Liver (tissue), 9 donors: ENCODE results near the gene AGAP5. TPM values are rescaled to one million over a fixed set of nuclear protein-coding genes. Genes with fewer than 3 reads are reported as not detected.
"Not testable (repeated sequence)": the region's sequence is repeated elsewhere in the genome, so short reads cannot be mapped to it uniquely, and the experiment has no call there.

Source experiments
- DNase-seq: peaks from one replicate; pipeline ENCODE4 v3.0.0-alpha.2; 2017; ENCODE audit warnings: low spot score
- H3K27ac ChIP-seq, 2 donors: one replicate each; pipeline ENCODE4 v1.7.0; 2013; ENCODE audit warnings: inconsistent platforms in 2 of 2, low read length in 2 of 2, control low read depth in 1 of 2, low read depth in 1 of 2, mild to moderate bottlenecking in 1 of 2
- H3K27me3 ChIP-seq, 4 donors: one replicate each; pipeline versions ENCODE4 v1.6.1 to v1.7.0; 2013; ENCODE audit warnings: low read length in 3 of 4, inconsistent platforms in 1 of 4, mild to moderate bottlenecking in 1 of 4, moderate library complexity in 1 of 4; ENCODE audit not compliant: control insufficient read depth in 4 of 4, insufficient read depth in 4 of 4
- H3K36me3 ChIP-seq, 4 donors: one replicate each; pipeline versions ENCODE4 v1.6.1 to v1.7.0; 2013; ENCODE audit warnings: low read length in 3 of 4, mild to moderate bottlenecking in 3 of 4, low read depth in 1 of 4, moderate library complexity in 1 of 4; ENCODE audit not compliant: control insufficient read depth in 4 of 4, insufficient read depth in 3 of 4
- H3K4me1 ChIP-seq, 4 donors: one replicate each; pipeline versions ENCODE4 v1.6.1 to v1.7.0; 2013; ENCODE audit warnings: low read length in 3 of 4, mild to moderate bottlenecking in 3 of 4, moderate library complexity in 1 of 4; ENCODE audit not compliant: control insufficient read depth in 4 of 4, insufficient read depth in 4 of 4
- H3K4me3 ChIP-seq, 3 donors: one replicate each; pipeline versions ENCODE4 v1.6.1 to v1.7.0; 2013; ENCODE audit warnings: low read length in 3 of 3, control low read depth in 1 of 3, low read depth in 1 of 3, mild to moderate bottlenecking in 1 of 3
- H3K9ac ChIP-seq, 2 donors: one replicate each; pipeline ENCODE4 v1.7.0; 2013; ENCODE audit warnings: low read length in 2 of 2, mild to moderate bottlenecking in 2 of 2, moderate library complexity in 2 of 2, control low read depth in 1 of 2, low read depth in 1 of 2
- H3K9me3 ChIP-seq, 4 donors: one replicate each; pipeline versions ENCODE4 v1.6.1 to v1.7.0; 2013; ENCODE audit warnings: low read length in 3 of 4; ENCODE audit not compliant: control insufficient read depth in 4 of 4
- EGR1 ChIP-seq, 2 donors: IDR thresholded peaks; 2 replicates each; pipeline ENCODE4 v1.6.1; 2016 to 2018; ENCODE audit warnings: antibody characterized with exemption in 2 of 2, low read depth in 2 of 2
- FOXA1 ChIP-seq: IDR thresholded peaks from 2 replicates; pipeline ENCODE4 v1.6.1; 2016; ENCODE audit warnings: antibody characterized with exemption
- FOXA2 ChIP-seq: IDR thresholded peaks from 2 replicates; pipeline ENCODE4 v1.6.1; 2016; ENCODE audit warnings: antibody characterized with exemption
- GABPA ChIP-seq, 2 donors: IDR thresholded peaks in 1 of 2; conservative IDR thresholded peaks in 1 of 2; 2 replicates each; pipeline ENCODE4 v1.6.1; 2016; ENCODE audit warnings: antibody characterized with exemption in 2 of 2, mild to moderate bottlenecking in 1 of 2, moderate library complexity in 1 of 2
- HNF4A ChIP-seq, 2 donors: conservative IDR thresholded peaks; 2 replicates each; pipeline ENCODE4 v1.6.1; 2016; ENCODE audit warnings: antibody characterized with exemption in 2 of 2, mild to moderate bottlenecking in 2 of 2
- NR2F2 ChIP-seq: IDR thresholded peaks from 2 replicates; pipeline ENCODE4 v1.6.1; 2016; ENCODE audit warnings: antibody characterized with exemption
- RXRA ChIP-seq, 2 donors: IDR thresholded peaks; 2 replicates each; pipeline ENCODE4 v1.6.1; 2017 to 2018; ENCODE audit warnings: antibody characterized with exemption in 2 of 2, mild to moderate bottlenecking in 1 of 2
- SP1 ChIP-seq: IDR thresholded peaks from 2 replicates; pipeline ENCODE4 v1.6.1; 2018; ENCODE audit warnings: antibody characterized with exemption, mild to moderate bottlenecking
- TAF1 ChIP-seq: conservative IDR thresholded peaks from 2 replicates; pipeline ENCODE4 v1.6.1; 2016; ENCODE audit warnings: antibody characterized with exemption, mild to moderate bottlenecking
- YY1 ChIP-seq: IDR thresholded peaks from 2 replicates; pipeline ENCODE4 v1.6.1; 2016; ENCODE audit warnings: antibody characterized with exemption, mild to moderate bottlenecking
- WGBS: extraction: QIAGEN DNeasy Blood & Tissue Kit; methylation state at CpG from one replicate; pipeline ENCODE4 v1.1.7; 2013; 5-methylcytosine and 5-hydroxymethylcytosine counted together
- polyA plus RNA-seq, 2 donors: library from polyadenylated mRNA; stranded (reverse) in 1 of 2; unstranded in 1 of 2; fragments of 200-250 nt in 1 of 2; fragments of >200 nt in 1 of 2; fragmentation: Nextera tagmentation in 1 of 2; extraction: Ambion mirVana in 1 of 2; gene quantifications; one replicate each; pipeline versions ENCODE4 v1.2.1 to v1.2.3, GENCODE V29; 2013 to 2015
- total RNA-seq, 2 donors: library from RNA; depleted of rRNA; stranded (reverse); fragments of >200 nt; gene quantifications; one replicate each; pipeline ENCODE4 v1.2.3, GENCODE V29; 2014
- TF ChIP-seq, protein P1 (sequence below): IDR thresholded peaks from 2 replicates; pipeline ENCODE4 v1.6.1; 2016; ENCODE audit warnings: antibody characterized with exemption, mild to moderate bottlenecking
- TF ChIP-seq, protein P2 (sequence below): fragments of 150-350 bp; IDR thresholded peaks from 2 replicates; pipeline ENCODE4 v1.5.1; 2017; ENCODE audit warnings: improper control_type of control experiment, low read depth, low read length; ENCODE audit not compliant: missing input control
- TF ChIP-seq, protein P3 (sequence below): IDR thresholded peaks from 2 replicates; pipeline ENCODE4 v1.6.1; 2016; ENCODE audit warnings: antibody characterized with exemption
- donor health status: healthy.
- donor health status: healthy.
- donor health status: healthy.
- donor health status: healthy.
- donor health status: healthy.

Gene AGAP5
- total RNA-seq, result 1 to 10 TPM; 3.3 to 9.1 TPM
- polyA plus RNA-seq, result 1 to 10 TPM; 1.4 to 1.7 TPM

DNA sequence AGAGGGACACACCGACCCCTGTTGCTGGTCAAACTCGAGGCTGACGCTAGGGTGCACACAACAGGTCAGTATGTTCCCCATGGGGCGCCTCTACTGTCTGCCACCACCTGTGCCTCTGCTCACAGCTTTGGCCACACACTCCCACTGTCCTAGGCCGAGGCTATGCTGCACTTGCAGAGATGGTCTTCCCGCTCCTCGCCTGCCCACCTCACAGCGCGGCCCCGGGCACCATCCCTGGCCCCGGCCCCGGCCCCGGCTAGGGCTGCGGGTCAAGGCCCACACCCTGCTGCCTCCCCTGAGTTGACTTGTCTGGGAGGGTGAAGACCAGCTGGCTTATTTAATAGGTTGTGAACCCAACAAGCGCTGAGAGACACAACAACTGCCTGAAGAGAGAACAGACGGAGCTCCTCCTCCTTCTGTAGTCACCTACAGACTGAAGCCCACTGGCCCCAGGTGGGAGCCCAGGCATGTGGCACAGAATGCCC lies at the start of gene AGAP5:
Gene AGAP5, minus strand, starts transcription at position 435 of the 485 bp plus-strand sequence. Its CDS starts 354 bp downstream, at position 81.
- H3K27ac ChIP-seq, H3K9me3 ChIP-seq, DNase-seq: not testable (repeated sequence)

GRCh38 chr10:73746721-73747120 lies 48.8 kb upstream of the AGAP5 start:
- H3K36me3 ChIP-seq, result peaks cover 16 to 21% (median 17%) of the 10 kb centered on the region in 4 donors
- no peaks in the 10 kb centered on the region for H3K9me3 ChIP-seq
- H3K27ac ChIP-seq, result no peak overlapping the region
- WGBS, result 89% methylated on average over 2 of the region's 2 CpGs
- no peak overlapping the region for H3K9ac ChIP-seq
- H3K4me1 ChIP-seq, result peaks cover 14 to 43% (median 32%) of the 10 kb centered on the region in 4 donors
- no peaks in the 10 kb centered on the region for H3K27me3 ChIP-seq
- H3K4me3 ChIP-seq, result no peak overlapping the region
- DNase-seq, result no peak
- TF ChIP-seq, protein P1, sequence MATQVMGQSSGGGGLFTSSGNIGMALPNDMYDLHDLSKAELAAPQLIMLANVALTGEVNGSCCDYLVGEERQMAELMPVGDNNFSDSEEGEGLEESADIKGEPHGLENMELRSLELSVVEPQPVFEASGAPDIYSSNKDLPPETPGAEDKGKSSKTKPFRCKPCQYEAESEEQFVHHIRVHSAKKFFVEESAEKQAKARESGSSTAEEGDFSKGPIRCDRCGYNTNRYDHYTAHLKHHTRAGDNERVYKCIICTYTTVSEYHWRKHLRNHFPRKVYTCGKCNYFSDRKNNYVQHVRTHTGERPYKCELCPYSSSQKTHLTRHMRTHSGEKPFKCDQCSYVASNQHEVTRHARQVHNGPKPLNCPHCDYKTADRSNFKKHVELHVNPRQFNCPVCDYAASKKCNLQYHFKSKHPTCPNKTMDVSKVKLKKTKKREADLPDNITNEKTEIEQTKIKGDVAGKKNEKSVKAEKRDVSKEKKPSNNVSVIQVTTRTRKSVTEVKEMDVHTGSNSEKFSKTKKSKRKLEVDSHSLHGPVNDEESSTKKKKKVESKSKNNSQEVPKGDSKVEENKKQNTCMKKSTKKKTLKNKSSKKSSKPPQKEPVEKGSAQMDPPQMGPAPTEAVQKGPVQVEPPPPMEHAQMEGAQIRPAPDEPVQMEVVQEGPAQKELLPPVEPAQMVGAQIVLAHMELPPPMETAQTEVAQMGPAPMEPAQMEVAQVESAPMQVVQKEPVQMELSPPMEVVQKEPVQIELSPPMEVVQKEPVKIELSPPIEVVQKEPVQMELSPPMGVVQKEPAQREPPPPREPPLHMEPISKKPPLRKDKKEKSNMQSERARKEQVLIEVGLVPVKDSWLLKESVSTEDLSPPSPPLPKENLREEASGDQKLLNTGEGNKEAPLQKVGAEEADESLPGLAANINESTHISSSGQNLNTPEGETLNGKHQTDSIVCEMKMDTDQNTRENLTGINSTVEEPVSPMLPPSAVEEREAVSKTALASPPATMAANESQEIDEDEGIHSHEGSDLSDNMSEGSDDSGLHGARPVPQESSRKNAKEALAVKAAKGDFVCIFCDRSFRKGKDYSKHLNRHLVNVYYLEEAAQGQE, result no peak
- no peak for TF ChIP-seq SP1
- no peak for TF ChIP-seq NR2F2
- TF ChIP-seq FOXA1, result no peak
- no peak for TF ChIP-seq YY1
- TF ChIP-seq, protein P2, sequence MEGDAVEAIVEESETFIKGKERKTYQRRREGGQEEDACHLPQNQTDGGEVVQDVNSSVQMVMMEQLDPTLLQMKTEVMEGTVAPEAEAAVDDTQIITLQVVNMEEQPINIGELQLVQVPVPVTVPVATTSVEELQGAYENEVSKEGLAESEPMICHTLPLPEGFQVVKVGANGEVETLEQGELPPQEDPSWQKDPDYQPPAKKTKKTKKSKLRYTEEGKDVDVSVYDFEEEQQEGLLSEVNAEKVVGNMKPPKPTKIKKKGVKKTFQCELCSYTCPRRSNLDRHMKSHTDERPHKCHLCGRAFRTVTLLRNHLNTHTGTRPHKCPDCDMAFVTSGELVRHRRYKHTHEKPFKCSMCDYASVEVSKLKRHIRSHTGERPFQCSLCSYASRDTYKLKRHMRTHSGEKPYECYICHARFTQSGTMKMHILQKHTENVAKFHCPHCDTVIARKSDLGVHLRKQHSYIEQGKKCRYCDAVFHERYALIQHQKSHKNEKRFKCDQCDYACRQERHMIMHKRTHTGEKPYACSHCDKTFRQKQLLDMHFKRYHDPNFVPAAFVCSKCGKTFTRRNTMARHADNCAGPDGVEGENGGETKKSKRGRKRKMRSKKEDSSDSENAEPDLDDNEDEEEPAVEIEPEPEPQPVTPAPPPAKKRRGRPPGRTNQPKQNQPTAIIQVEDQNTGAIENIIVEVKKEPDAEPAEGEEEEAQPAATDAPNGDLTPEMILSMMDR, result no peak
- TF ChIP-seq, protein P3, sequence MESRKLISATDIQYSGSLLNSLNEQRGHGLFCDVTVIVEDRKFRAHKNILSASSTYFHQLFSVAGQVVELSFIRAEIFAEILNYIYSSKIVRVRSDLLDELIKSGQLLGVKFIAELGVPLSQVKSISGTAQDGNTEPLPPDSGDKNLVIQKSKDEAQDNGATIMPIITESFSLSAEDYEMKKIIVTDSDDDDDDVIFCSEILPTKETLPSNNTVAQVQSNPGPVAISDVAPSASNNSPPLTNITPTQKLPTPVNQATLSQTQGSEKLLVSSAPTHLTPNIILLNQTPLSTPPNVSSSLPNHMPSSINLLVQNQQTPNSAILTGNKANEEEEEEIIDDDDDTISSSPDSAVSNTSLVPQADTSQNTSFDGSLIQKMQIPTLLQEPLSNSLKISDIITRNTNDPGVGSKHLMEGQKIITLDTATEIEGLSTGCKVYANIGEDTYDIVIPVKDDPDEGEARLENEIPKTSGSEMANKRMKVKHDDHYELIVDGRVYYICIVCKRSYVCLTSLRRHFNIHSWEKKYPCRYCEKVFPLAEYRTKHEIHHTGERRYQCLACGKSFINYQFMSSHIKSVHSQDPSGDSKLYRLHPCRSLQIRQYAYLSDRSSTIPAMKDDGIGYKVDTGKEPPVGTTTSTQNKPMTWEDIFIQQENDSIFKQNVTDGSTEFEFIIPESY, result no peak
- TF ChIP-seq RXRA (IDR thresholded peaks at IDR 0.05), result no peak
- TF ChIP-seq TAF1, result no peak
- no peak for TF ChIP-seq EGR1 (IDR thresholded peaks at IDR 0.05; ENCODE audit: low read depth in 2 of 2)
- TF ChIP-seq HNF4A (conservative IDR thresholded peaks at IDR 0.05), result no peak
- no peak for TF ChIP-seq GABPA (IDR thresholded peaks at IDR 0.05 in 1 of 2, conservative IDR thresholded peaks at IDR 0.05 in 1 of 2)
- TF ChIP-seq FOXA2, result no peak

More for the DNA sequence above, at the start of gene AGAP5:
- H3K36me3 ChIP-seq, H3K4me3 ChIP-seq, H3K27me3 ChIP-seq, H3K4me1 ChIP-seq, H3K9ac ChIP-seq: not testable (repeated sequence)
- 97% methylated on average over 16 of the region's 16 CpGs for WGBS
